Right lobe of liver (tissue), 4 donors: ENCODE data around the gene TPD52L2.

Experiments
- CTCF ChIP-seq, 4 donors: fragments of 200-600 bp in 3 of 4; fragments of 450-650 bp in 1 of 4; IDR thresholded peaks; one replicate each; pipeline versions ENCODE4 v1.5.1 to v1.8.0; 2016 to 2022; ENCODE audit warnings: antibody characterized with exemption in 4 of 4, mild to moderate bottlenecking in 2 of 4
- POLR2A ChIP-seq: fragments of 450-650 bp; IDR thresholded peaks from one replicate; pipeline ENCODE4 v1.6.1; 2017; ENCODE audit warnings: antibody characterized with exemption, mild to moderate bottlenecking
- donor health status: DM: no; HTN: no; CAD: no.
- donor health status: DM: no; HTN: no; CAD: no.
- donor health status: DM: no; HTN: yes; CAD: no.

DNA sequence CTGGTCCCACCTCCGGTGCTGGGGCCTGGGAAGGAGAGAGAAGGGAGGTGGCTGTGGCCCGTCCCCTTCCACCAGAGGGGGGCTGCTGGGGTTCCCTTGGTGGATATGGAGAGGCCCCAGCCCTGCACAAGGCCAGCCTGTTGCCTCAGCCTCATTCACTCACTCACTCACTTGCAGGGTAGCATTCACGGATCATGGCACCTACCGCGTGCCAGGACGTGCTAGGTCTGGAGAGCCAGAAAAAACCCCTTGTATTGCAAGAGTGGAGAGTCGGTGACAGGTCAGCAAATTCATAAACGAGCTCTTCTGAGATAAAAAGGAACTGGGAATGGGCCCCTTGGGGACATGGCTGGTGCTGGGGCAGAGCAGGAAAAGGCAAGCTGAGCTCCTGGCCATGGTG, 27.6 kb upstream of the TPD52L2 start:
- no peak for TF ChIP-seq POLR2A
- no peak for TF ChIP-seq CTCF (IDR thresholded peaks at IDR 0.05)
